Measurements from ENCODE around the gene MIPEP. TPM values are rescaled to one million over a fixed set of nuclear protein-coding genes. Genes with fewer than 3 reads are reported as not detected.

MIPEP gene
- polyA plus RNA-seq, 2 of the 4 experiments (the other 2 are of a cell fraction) = 21.6 to 32.8 TPM

DNA sequence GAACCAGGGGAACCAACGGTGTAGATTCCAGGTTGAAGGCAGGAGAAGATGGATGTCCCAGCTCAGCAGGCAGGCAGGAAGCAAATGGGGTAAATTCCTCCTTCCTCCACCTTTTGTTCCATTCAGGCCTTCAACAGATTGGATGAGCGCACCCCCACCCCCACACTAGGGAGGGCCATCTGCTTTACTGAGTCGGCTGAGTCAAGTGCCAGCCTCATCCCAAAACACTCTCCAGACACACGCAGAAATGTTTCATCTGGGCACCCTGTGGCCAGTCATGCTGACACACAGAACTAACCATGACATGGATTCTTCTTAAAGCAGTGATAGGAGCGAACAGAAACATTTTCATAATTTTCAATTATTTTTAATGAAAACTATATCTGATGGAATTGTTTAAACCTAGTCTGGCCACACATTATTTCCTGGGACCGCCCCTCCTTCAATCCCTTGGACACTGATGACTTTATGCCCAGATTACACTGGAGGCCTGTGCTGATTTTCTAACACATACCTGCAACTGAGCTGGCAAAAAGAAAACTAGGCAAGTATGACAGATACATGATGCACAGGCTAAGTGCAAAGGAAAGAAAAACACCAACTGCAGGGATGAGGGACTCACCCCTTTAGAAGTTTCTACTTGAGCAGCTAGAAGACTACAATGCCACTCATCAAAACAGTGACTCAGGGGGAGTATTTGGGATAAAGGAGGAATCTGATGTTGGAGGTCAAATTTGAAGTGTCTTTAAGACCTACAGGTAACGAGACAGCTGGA is 164.8 kb downstream of the MIPEP start:
- DNase-seq (ENCODE audit: low read depth in 1 of 2, low spot score in 1 of 2) = no peak
- CTCF ChIA-PET = interaction anchor here (2.2 kb wide), 2 partner anchors 8 to 16 kb away, joined by 5 to 7 read pairs; no protein-coding TSS in a partner anchor
- POLR2A ChIA-PET = no interaction called here
- no peak overlapping the region for H3K27ac ChIP-seq
- H3K4me1 ChIP-seq = peaks cover 2% of the 10 kb centered on the region; the same call in 1 of the 3 replicates
- no peak for FAIRE-seq
- H3K4me2 ChIP-seq = no peak overlapping the region
- ATAC-seq = no peak
- no peak overlapping the region for H3K4me3 ChIP-seq
- WGBS (ENCODE audit: missing lambda C conversion rate) = 78% methylated on average over 6 of the region's 7 CpGs
- H3K9me3 ChIP-seq = no peaks in the 10 kb centered on the region
- TF ChIP-seq FOSL2 (IDR thresholded peaks at IDR 0.05) = no peak
- no peak for TF ChIP-seq FOSL2 (CRISPR knock-in tag; IDR thresholded peaks at IDR 0.05)
- TF ChIP-seq MAFK (IDR thresholded peaks at IDR 0.05; ENCODE audit: partially characterized antibody) = no peak
- TF ChIP-seq KDM1A (IDR thresholded peaks at IDR 0.05; ENCODE audit: low read depth) = no peak

DNA sequence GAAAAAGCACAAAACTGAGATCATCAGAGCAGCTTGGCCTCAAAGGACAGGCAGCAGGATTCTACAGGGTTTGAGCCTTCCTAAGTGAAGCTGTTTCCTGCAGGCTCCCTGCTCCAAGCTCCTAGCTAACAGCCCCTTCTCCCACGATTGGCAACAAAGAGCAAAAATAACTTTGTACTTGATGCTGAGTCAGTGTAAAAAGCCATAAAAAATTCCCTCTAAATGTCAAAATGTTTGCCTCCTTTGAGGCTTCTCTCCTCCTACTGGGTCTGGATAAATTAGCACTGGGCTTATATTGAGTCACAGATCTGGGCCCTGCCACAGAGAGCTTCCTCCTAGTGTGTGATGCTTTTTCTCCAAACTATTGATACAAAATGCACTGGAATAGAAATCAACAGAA is 165.7 kb downstream of the MIPEP start:
- ATAC-seq (no peak), DNase-seq (ENCODE audit: low read depth in 1 of 2, low spot score in 1 of 2) (no peak), FAIRE-seq (no peak)
- no peaks in the 10 kb centered on the region for H3K9me3 ChIP-seq
- H3K27ac ChIP-seq = no peak overlapping the region
- 13% methylated on average over 1 of the region's 1 CpG for WGBS (ENCODE audit: missing lambda C conversion rate)
- peaks cover 10% of the 10 kb centered on the region; the same call in 1 of the 3 replicates for H3K4me1 ChIP-seq
- ChIA-PET CTCF (interaction anchor here (2.2 kb wide), 2 partner anchors 7 to 15 kb away, joined by 5 to 7 read pairs; no protein-coding TSS in a partner anchor), POLR2A (no interaction called here)
- no peak overlapping the region for H3K4me2 ChIP-seq
- TF ChIP-seq HOXB13 (CRISPR knock-in tag; IDR thresholded peaks at IDR 0.05; ENCODE audit: low read depth) = no peak
- no peak for TF ChIP-seq BHLHE40 (IDR thresholded peaks at IDR 0.05; ENCODE audit: low read depth, low read length)
- TF ChIP-seq RARB (CRISPR knock-in tag; IDR thresholded peaks at IDR 0.05) = no peak
- TF ChIP-seq, protein P1, sequence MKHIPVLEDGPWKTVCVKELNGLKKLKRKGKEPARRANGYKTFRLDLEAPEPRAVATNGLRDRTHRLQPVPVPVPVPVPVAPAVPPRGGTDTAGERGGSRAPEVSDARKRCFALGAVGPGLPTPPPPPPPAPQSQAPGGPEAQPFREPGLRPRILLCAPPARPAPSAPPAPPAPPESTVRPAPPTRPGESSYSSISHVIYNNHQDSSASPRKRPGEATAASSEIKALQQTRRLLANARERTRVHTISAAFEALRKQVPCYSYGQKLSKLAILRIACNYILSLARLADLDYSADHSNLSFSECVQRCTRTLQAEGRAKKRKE (CRISPR knock-in tag; IDR thresholded peaks at IDR 0.05; ENCODE audit: low read depth) = no peak
- no peak for TF ChIP-seq HEYL (CRISPR knock-in tag; IDR thresholded peaks at IDR 0.05)
- TF ChIP-seq NFE2L2 (conservative IDR thresholded peaks at IDR 0.05; ENCODE audit: low read length) = no peak
- TF ChIP-seq, protein P2, sequence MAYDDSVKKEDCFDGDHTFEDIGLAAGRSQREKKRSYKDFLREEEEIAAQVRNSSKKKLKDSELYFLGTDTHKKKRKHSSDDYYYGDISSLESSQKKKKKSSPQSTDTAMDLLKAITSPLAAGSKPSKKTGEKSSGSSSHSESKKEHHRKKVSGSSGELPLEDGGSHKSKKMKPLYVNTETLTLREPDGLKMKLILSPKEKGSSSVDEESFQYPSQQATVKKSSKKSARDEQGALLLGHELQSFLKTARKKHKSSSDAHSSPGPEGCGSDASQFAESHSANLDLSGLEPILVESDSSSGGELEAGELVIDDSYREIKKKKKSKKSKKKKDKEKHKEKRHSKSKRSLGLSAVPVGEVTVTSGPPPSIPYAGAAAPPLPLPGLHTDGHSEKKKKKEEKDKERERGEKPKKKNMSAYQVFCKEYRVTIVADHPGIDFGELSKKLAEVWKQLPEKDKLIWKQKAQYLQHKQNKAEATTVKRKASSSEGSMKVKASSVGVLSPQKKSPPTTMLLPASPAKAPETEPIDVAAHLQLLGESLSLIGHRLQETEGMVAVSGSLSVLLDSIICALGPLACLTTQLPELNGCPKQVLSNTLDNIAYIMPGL (CRISPR knock-in tag; IDR thresholded peaks at IDR 0.05; ENCODE audit: borderline replicate concordance) = no peak
- TF ChIP-seq HDAC2 (IDR thresholded peaks at IDR 0.05) = no peak
- TF ChIP-seq, protein P3, sequence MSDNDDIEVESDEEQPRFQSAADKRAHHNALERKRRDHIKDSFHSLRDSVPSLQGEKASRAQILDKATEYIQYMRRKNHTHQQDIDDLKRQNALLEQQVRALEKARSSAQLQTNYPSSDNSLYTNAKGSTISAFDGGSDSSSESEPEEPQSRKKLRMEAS (IDR thresholded peaks at IDR 0.05) = no peak
- TF ChIP-seq EHF (CRISPR knock-in tag; IDR thresholded peaks at IDR 0.05) = no peak
- no peak for TF ChIP-seq GATA3 (IDR thresholded peaks at IDR 0.05; ENCODE audit: borderline replicate concordance)
- TF ChIP-seq NPAS2 (CRISPR knock-in tag; IDR thresholded peaks at IDR 0.05; ENCODE audit: borderline replicate concordance) = no peak
- no peak for TF ChIP-seq KDM5A (IDR thresholded peaks at IDR 0.05)
- H3K4me3 ChIP-seq = no peak overlapping the region

DNA sequence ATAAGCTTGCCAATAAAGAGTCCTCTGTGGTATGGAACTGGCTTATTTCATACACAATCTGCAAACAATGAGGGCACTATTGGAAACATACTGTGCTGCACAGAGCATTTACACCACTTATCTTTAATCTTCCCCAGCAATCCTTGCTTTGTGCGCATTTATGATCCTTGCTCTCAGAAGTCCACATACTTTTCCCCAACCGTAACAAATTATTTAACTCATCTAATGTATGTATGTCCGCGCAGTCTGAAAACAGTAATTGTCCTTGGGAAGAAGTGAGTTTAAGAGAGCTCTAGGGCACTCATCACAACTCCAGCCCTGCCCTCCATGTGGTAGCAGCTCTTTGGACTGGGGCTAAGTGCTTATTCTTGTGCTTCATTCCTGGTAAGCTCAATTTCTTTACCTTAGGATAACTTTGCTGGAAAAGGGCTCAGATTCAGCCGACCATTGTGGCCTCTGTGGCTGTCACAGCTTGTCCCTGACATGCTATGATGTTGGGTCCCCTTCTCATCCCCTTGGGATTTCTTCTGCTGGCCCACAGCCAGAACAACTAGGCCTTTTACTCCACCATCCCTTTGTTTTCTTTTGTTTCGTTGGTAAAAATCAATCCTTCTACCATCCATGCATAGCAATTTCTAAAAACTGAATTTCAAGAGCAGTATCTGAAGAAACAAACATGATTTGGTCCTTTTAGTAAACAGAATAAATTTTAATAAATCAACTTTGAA is 166.3 kb downstream of the MIPEP start:
- Histone ChIP-seq H3K4me3 (no peak overlapping the region), H3K4me2 (no peak overlapping the region), H3K27ac (no peak overlapping the region), H3K9me3 (no peaks in the 10 kb centered on the region), H3K4me1 (peaks cover 10% of the 10 kb centered on the region; the same call in 1 of the 3 replicates)
- 80% methylated on average over 6 of the region's 6 CpGs for WGBS (ENCODE audit: missing lambda C conversion rate)
- CTCF ChIA-PET = interaction anchor here (0.6 to 2.2 kb wide), 2 partner anchors 15 to 33 kb away, joined by 4 to 7 read pairs; no protein-coding TSS in a partner anchor
- POLR2A ChIA-PET = no interaction called here
- FAIRE-seq (no peak), DNase-seq (ENCODE audit: low read depth in 1 of 2, low spot score in 1 of 2) (no peak), ATAC-seq (no peak)
- TF ChIP-seq ZC3H11A (IDR thresholded peaks at IDR 0.05) = no peak
- no peak for TF ChIP-seq RFX5 (IDR thresholded peaks at IDR 0.05)
- no peak for TF ChIP-seq JUNB (IDR thresholded peaks at IDR 0.05)
- no peak for TF ChIP-seq SMC3 (IDR thresholded peaks at IDR 0.05)
- TF ChIP-seq SREBF2 (IDR thresholded peaks at IDR 0.05) = no peak
- TF ChIP-seq, protein P4, sequence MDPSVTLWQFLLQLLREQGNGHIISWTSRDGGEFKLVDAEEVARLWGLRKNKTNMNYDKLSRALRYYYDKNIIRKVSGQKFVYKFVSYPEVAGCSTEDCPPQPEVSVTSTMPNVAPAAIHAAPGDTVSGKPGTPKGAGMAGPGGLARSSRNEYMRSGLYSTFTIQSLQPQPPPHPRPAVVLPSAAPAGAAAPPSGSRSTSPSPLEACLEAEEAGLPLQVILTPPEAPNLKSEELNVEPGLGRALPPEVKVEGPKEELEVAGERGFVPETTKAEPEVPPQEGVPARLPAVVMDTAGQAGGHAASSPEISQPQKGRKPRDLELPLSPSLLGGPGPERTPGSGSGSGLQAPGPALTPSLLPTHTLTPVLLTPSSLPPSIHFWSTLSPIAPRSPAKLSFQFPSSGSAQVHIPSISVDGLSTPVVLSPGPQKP (IDR thresholded peaks at IDR 0.05; ENCODE audit: low read depth, low read length) = no peak
- TF ChIP-seq HDAC2 (IDR thresholded peaks at IDR 0.05) = no peak
- TF ChIP-seq NFE2L2 (conservative IDR thresholded peaks at IDR 0.05; ENCODE audit: low read length) = no peak
- no peak for TF ChIP-seq KDM1A (IDR thresholded peaks at IDR 0.05; ENCODE audit: low read depth)
- TF ChIP-seq RNF2 (IDR thresholded peaks at IDR 0.05; ENCODE audit: borderline replicate concordance, low read depth) = no peak
- TF ChIP-seq, protein P5, sequence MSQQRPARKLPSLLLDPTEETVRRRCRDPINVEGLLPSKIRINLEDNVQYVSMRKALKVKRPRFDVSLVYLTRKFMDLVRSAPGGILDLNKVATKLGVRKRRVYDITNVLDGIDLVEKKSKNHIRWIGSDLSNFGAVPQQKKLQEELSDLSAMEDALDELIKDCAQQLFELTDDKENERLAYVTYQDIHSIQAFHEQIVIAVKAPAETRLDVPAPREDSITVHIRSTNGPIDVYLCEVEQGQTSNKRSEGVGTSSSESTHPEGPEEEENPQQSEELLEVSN (IDR thresholded peaks at IDR 0.05; ENCODE audit: borderline replicate concordance, low read depth) = no peak
- TF ChIP-seq CEBPB (IDR thresholded peaks at IDR 0.05) = no peak
